Keratinocyte (primary cell): Measurements from ENCODE around the gene SLC27A4.

Source experiments
- CTCF ChIP-seq, 3 experiments: IDR thresholded peaks in 1 of 3; conservative IDR thresholded peaks in 1 of 3; optimal IDR thresholded peaks in 1 of 3; 2 replicates in 2 of 3; 3 replicates in 1 of 3; pipeline versions ENCODE3 to v1.5.1; 2011; ENCODE audit warnings: low read length in 3 of 3, mild to moderate bottlenecking in 3 of 3, moderate library complexity in 2 of 3, control low read depth in 1 of 3, inconsistent platforms in 1 of 3; ENCODE audit not compliant: insufficient read depth in 2 of 3; ENCODE audit errors: extremely low read depth in 1 of 3
- EZH2 ChIP-seq: IDR thresholded peaks from one replicate; pipeline ENCODE4 v1.6.1; 2012; ENCODE audit warnings: inconsistent platforms, mild to moderate bottlenecking, low read length, moderate library complexity

- no peak for TF ChIP-seq EZH2
- no peak for TF ChIP-seq CTCF (optimal IDR thresholded peaks at IDR 0.05 in 1 of 3, IDR thresholded peaks at IDR 0.05 in 1 of 3, conservative IDR thresholded peaks at IDR 0.05 in 1 of 3; ENCODE audit: extremely low read depth in 1 of 3, insufficient read depth in 2 of 3, low read length in 3 of 3)
Measured at GRCh38 chr9:128321343-128321742, 19.0 kb upstream of the SLC27A4 start.
